Right lobe of liver (tissue), 6 donors: ENCODE measurements around the gene HS3ST2. TPM values are rescaled to one million over a fixed set of nuclear protein-coding genes. Genes with fewer than 3 reads are reported as not detected.

Experiments
- ATAC-seq, 4 donors: fragments of 200-7000 bp; cut with Tn5 transposase; one replicate each; pipeline ENCODE4 v1.9.1; 2020; ENCODE audit warnings: mild to moderate bottlenecking in 4 of 4, moderate library complexity in 4 of 4
- DNase-seq, 3 donors: peaks; one replicate each; pipeline ENCODE4 v3.0.0-alpha.2; 2020
- H3K27ac ChIP-seq, 3 donors: fragments of 200-600 bp; one replicate each; pipeline ENCODE4 v1.8.0; 2022
- H3K27me3 ChIP-seq, 2 donors: fragments of 200-600 bp; one replicate each; pipeline ENCODE4 v1.8.0; 2022
- H3K36me3 ChIP-seq, 4 donors: fragments of 200-600 bp; sonication (generic) in 1 of 4; one replicate each; pipeline versions ENCODE4 v1.5.1 to v1.8.0; 2017 to 2022; ENCODE audit warnings: control low read depth in 1 of 4
- H3K4me1 ChIP-seq, 4 donors: fragments of 200-600 bp; sonication (generic) in 1 of 4; one replicate each; pipeline versions ENCODE4 v1.5.1 to v1.8.0; 2017 to 2022; ENCODE audit warnings: control low read depth in 1 of 4
- H3K4me3 ChIP-seq, 3 donors: fragments of 200-600 bp; one replicate each; pipeline ENCODE4 v1.8.0; 2022
- H3K9me3 ChIP-seq, 4 donors: fragments of 200-600 bp; sonication (generic) in 1 of 4; one replicate each; pipeline versions ENCODE4 v1.5.1 to v1.8.0; 2017 to 2022; ENCODE audit warnings: control low read depth in 1 of 4
- CTCF ChIP-seq, 4 donors: fragments of 200-600 bp in 3 of 4; fragments of 450-650 bp in 1 of 4; IDR thresholded peaks; one replicate each; pipeline versions ENCODE4 v1.5.1 to v1.8.0; 2016 to 2022; ENCODE audit warnings: antibody characterized with exemption in 4 of 4, mild to moderate bottlenecking in 2 of 4
- POLR2A ChIP-seq: fragments of 450-650 bp; IDR thresholded peaks from one replicate; pipeline ENCODE4 v1.6.1; 2017; ENCODE audit warnings: antibody characterized with exemption, mild to moderate bottlenecking
- WGBS: methylation state at CpG from one replicate; pipeline ENCODE4 v1.1.6; 2018; ENCODE audit warnings: low coverage, low lambda C conversion rate; ENCODE audit not compliant: insufficient coverage; ENCODE audit errors: missing lambda C conversion rate; 5-methylcytosine and 5-hydroxymethylcytosine counted together
- intact Hi-C, 2 donors: fragments of 100-400 bp; cut with DNase I; formaldehyde crosslinking; loops; one replicate each; pipeline versions ENCODE4 v1.11.2 to v1.14.1; 2022
- long read RNA-seq: library from polyadenylated mRNA; unstranded; transcript quantifications from one replicate; pipeline ENCODE4 v2.0.0, GENCODE V29; 2019
- total RNA-seq, 6 experiments: library from RNA; depleted of rRNA in 2 of 6; stranded (reverse); fragments of >200 nt in 2 of 6; fragmentation: NEBNext Ultra II Directional in 3 of 6; extraction: Animal tissue kit (Norgen Biotek cat#: 25700) in 3 of 6; gene quantifications; one replicate each; pipeline versions ENCODE4 v1.1.0 to v1.2.4, GENCODE V29; 2016 to 2023
- donor health status: DM: no; HTN: yes; CAD: no.
- donor health status: DM: no; HTN: no; CAD: no.
- donor health status: DM: no; HTN: no; CAD: no.
- donor health status: DM: no; HTN: yes; CAD: no.
- donor health status: DM: no; HTN: yes; CAD: no.

Gene HS3ST2
- 1 to 10 TPM in 2 of 6 experiments, under 1 TPM in 3, not detected in 1; 0.21 to 3.2 (median 0.93) TPM for total RNA-seq
- long read RNA-seq, partial matches to known transcripts: 0 of 1 reads
- long read RNA-seq, other reads (novel, unspliced or antisense): 1 of 1 reads

GRCh38 chr16:22813948-22814710, at the start of gene HS3ST2:
TSS of gene HS3ST2 (plus strand) at chr16:22814162. CDS start at chr16:22814611, 449 bp downstream.
- DNase-seq: peak in 1 of 3 donors; percentile 56
- Histone ChIP-seq H3K9me3 (no peaks in the 10 kb centered on the region), H3K27ac (no peak within 1 kb of the TSS), H3K36me3 (no peaks in the 10 kb centered on the region), H3K4me3 (no peak within 1 kb of the TSS), H3K27me3 (peaks cover 0 to 9% of the 10 kb centered on the region in 2 donors), H3K4me1 (peaks cover 0 to 14% (median 0%) of the 10 kb centered on the region in 4 donors)
- TF ChIP-seq POLR2A: no peak
- peak in 2 of 4 donors; percentile 16 to 24 for TF ChIP-seq CTCF (IDR thresholded peaks at IDR 0.05)
- ATAC-seq: peak in 3 of 4 donors; percentile 57 to 73 (median 65)
- intact Hi-C loops: no loop called here
- 13% methylated on average over 9 of the region's 90 CpGs for WGBS

DNA sequence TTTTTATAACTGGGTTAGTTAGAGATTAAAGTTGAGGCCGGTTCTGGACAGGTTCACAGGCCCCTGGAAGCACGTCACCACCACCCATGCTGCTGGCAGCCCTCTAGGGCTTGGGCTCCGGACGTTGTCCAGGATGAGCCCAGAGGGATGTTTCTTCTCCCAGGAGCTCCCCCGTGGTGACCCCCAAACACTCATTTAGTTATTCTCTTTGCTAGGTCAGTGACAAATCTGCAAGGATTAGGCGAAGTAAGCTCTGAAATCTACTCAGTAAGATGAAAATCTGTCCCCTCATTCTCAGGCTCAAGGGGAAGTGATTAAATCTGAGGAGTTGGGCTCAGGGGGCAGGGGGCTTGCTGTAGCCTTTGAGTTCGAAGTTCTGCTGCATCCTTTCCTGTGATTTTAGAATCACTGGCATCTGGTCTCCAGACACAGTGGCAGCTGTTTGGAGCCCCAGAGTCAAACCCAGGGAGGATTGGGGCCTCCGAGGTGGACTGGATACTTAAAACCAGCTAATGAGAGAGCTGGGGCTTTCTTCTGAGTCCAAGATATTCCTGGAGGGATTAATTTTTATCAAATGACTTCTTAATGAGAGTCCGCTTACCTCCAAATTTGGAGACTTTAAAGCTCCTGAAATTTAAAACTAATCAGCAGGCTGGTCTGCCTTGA, 49.2 kb upstream of the HS3ST2 start:
- no peak for TF ChIP-seq POLR2A
- no peak for TF ChIP-seq CTCF (IDR thresholded peaks at IDR 0.05)
- Histone ChIP-seq H3K9me3 (no peaks in the 10 kb centered on the region), H3K4me1 (no peaks in the 10 kb centered on the region), H3K27ac (no peak overlapping the region), H3K36me3 (no peaks in the 10 kb centered on the region), H3K4me3 (no peak overlapping the region), H3K27me3 (no peaks in the 10 kb centered on the region)
- WGBS: 51% methylated on average over 8 of the region's 9 CpGs
- DNase-seq (no peak), ATAC-seq (no peak)
- intact Hi-C loops: no loop called here

DNA sequence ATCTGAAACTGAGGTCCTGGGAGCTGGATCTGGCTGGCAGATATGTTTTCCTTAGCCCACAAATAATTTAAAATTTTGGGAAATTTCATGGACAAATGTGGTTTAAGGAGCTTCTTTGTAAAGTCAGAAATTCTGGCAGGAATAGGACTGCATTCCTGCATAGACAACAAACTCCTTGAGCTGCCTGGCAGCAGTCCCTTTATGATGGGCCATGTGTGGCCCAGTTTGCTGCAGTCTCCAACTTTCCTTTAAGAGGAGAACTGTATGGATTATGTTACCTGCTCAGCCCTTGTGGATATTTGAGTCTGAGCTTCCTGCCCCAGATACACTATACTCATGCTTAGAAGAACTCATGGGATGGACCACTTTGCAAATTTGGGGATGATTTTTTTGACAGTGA, 48.5 kb upstream of the HS3ST2 start:
- Histone ChIP-seq H3K4me3 (no peak overlapping the region), H3K9me3 (no peaks in the 10 kb centered on the region), H3K27me3 (no peaks in the 10 kb centered on the region), H3K27ac (no peak overlapping the region), H3K36me3 (no peaks in the 10 kb centered on the region), H3K4me1 (no peaks in the 10 kb centered on the region)
- intact Hi-C loops: no loop called here
- ATAC-seq (no peak), DNase-seq (no peak)
- TF ChIP-seq CTCF (IDR thresholded peaks at IDR 0.05) (no peak), POLR2A (no peak)

GRCh38 chr16:22770866-22771265, 43.1 kb upstream of the HS3ST2 start:
- 32% methylated on average over 2 of the region's 2 CpGs for WGBS
- no peaks in the 10 kb centered on the region for H3K27me3 ChIP-seq
- DNase-seq (no peak), ATAC-seq (no peak)
- intact Hi-C loops: no loop called here
- no peaks in the 10 kb centered on the region for H3K9me3 ChIP-seq
- H3K4me3 ChIP-seq: no peak overlapping the region
- no peak overlapping the region for H3K27ac ChIP-seq
- no peaks in the 10 kb centered on the region for H3K36me3 ChIP-seq
- no peaks in the 10 kb centered on the region for H3K4me1 ChIP-seq
- TF ChIP-seq CTCF (IDR thresholded peaks at IDR 0.05): no peak
- no peak for TF ChIP-seq POLR2A
